GM19023 (cell line): ENCODE measurements around the gene FOXP4.

Source experiments
- ATAC-seq: cut with Tn5 transposase; IDR thresholded peaks from one replicate; pipeline ENCODE4 v1.9.1; 2021; ENCODE audit warnings: mild to moderate bottlenecking, moderate library complexity; ENCODE audit not compliant: unreplicated experiment

The FOXP4 gene

DNA sequence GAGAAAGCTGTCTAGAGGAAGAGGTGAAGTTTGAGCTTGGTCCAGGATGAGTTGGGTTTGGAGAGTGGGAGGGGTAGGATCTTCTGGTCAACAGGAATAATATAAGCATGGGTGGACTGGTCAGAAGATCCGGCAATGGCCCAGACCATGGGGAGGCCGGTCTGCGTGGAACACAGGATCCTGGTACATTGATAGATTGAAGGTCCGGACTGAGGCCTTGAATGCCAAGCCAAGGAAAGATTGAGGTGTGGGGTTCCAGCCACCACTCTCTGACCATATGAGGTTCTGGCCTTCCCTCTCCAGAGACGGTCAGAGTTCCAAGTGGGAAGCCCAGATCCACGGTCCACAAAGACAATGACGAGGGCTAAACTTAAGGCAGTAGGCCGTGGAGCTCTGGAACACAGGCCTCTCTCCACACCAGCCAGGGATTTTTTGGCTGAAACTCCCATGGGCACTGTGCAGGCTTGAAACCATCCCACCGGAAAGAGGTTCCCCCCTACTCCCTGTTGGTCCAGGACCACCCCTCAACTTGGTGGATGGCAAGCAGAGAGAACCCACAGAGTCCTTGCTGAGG, 95.3 kb downstream of the FOXP4 start:
- no peak for ATAC-seq

DNA sequence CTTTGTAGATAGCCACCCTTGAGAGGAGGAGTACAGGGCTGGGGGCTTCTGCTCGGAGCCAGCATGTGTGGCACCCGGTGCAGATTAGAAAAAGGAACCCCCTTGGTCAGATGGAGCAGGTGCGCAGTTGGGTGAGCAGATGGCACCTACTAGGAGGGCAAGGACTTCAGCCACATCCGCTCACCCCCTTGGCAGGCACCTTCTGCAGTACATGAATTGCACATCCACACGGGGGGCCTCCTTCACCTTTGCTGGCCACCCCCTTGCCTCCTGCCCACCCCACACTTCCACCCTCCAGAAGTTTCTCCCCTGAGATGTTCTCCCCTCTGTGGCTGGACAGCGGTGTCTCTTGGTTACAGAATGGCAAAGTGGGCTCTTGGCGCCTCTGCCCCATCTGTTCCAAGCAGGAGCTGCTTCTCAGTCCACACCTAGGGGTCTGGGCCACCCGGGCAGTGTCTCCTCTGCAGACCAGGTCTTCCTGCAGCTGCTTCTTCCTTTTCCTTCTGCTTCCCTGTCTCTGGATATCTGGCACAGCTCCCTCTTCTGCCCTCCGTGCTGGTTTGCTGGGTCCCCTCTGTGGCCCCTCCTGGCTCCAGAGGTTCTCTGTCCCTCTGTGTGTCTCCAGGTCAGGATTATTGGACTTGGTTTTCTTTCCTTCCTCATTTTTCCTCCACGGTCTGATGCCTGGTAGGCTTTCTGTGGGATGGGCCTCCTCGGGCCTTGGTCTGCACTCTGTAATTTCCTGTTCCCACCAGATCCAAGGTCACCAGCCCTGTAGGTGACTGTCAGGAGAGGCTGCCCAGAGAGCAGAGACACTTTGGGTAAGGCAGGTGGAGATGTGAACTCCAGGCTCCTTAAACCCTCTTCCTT, 96.1 kb downstream of the FOXP4 start:
- no peak for ATAC-seq

DNA sequence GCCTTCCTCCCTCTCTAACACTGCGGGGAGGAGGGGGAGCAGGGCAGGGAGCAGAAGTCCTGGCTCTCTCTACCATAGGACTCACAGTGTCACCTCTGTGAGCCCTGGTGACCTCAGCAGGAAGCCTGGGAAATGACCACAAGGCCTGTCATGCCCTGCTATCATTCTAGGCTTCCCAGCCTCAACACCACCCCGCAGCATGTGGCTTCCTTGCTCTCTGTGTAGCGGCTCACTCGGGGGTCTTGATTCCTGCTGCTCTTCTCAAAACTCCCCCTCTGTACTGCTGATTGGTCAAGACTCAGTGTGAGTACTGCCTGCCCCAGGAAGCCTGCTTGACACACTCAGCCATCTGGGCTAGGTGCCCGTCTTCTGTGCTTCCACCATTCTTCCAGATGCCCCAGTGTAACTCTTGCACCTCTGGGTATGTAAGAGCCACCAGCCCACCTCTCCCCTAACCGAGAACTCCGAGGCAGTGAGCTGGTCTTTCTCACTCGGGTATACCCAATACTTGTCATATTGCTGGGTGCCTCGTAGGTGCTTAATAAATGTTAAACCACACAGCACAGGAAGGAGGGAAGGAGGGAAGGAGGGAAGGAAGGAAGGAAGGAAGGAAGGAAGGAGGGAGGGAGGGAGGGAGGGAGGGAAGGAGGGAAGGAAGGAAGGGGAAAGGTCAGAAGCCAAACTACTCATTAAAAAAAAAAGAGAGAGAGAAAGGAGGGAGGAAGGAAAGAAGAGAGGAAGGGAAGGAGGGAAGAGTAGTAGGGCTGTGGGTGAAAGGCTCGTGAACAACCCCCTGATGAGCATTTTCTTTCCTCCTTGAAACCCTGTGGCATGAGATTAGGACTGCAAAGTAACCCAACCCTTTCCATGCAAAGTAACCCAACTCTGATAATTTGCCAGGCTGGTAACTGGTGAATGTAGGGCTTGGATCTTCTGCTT, 97.0 kb downstream of the FOXP4 start:
- ATAC-seq, result no peak

DNA sequence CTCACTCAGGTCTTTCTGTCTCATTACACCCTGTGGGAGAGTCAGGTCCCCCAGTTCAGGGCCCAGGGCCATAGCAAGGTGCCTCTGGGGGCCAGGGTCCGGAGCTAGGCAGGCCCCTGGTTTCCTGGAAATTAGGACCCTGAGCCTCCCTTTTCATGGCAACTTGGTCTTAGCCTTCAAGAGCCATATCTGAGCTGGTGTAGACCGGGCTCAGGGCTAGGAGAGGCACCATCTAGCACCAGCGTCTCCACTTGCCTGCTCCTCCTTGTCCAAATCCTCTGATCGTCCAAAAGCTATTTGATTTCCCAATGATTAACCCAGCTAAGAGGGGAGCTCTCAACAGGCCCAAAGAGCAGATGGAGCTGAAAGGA, 97.7 kb downstream of the FOXP4 start:
- no peak for ATAC-seq

DNA sequence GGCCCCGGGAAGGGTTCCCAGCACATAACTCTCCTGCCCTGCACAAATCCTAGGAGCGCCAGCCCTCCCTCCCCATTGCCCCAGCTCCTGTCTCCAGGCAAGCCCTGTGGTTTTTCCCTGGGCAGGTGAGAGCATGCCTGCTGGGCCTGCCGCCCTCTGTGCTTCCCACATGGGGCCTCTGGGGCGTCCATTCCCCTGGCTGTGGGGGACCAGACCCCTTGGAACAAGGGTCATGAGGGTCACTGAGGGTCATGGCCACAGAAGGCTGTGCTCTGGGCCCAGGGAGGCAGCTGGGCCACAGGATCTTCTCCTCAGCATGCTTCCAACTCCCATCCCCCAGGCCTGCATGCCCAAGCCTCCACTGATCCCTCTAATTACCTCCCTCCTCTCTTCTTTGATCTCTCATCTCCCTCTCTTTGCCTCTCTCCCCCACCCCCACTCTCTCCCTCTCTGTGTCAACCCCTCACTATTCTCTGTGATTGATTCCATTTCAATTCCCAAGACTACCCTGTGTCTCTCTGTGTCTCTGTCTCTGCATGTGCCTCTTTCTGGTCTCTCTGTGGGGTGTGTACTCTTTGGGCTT, 98.2 kb downstream of the FOXP4 start:
- no peak for ATAC-seq

DNA sequence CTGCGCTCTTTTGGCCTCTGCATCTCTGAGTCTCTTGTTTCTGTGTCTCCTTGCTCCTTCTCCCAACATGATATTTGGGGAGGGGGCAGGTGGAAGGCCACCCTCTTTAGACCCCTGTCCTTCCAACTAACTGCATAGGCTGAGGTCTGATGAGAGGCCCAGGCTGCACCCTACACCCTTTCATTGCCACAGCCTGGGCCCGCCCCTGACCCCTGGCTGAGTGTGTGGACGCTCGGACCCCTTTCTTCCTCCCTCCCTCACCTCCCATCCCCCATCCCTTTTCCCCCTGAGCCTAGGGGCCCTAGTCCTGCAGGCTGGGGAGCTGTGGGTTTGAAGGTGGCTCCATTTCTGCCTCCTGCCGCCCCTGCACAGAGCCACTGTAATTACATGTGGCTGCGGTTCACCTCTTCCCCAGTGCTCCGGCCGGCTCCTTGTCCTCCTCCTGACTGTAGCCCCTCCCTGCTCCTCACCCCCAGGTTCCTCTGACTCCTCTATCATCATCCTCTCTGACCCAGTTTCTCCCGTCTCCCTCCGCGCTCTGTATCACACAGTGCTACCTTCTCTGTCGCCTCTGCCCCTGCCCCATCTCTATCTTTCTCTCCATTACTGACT, 98.9 kb downstream of the FOXP4 start:
- ATAC-seq, result no peak

DNA sequence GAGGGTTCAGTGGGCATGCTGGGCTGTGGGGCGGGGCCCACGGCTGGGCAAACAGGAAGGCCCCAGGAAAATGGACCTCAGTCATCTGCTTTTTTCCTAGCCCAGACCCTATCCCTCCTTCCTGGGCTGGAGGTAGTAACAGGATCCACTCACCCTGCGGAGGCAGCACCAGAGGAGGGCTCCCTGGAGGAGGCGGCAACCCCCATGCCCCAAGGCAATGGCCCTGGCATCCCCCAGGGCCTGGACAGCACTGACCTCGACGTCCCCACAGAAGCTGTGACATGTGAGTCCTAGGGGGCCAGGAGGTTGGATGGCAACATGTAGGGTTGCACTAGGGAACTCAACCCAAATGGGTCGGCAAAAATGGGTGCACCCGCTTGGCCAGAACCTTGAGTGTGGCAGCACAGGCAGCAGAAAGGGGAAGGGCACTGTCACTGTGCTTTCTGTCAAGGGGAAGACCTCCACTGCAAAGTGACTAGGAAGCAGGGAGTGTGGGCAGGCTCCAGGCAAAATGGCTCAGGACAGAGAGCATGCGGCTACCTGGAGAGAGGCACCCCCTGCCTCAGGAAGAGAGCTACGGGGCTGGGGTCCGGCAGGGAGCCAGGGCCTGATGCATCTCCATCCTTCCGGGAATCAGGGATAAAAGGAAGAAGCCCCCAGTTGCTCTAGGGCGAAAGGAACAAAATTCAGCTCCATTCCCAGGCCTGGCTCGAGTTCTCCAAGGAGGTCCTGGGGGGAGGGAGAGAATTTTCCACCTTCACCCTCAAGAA, 100.0 kb downstream of the FOXP4 start:
- no peak for ATAC-seq

DNA sequence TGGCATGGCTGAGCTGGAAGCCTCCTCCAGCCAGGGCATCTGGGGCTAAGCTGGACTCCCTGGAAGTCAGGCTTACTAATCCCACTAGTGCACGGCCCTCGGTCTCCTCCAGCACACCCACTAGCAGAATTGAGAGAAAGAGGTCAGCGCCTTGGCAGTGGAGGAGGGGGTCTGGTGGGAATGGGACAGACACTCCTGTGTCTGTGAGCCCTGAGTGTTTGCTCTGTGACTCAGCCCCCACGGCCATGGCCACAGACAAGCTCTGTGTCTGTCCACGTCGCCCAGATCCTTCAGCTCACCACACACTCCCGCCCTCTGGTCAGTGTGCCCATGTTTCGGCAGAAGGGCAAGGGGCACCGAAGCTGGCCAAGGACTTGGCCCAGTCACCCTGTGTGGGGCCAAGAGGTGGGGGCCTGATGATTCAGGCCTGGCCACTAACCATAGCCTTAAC, 100.9 kb downstream of the FOXP4 start:
- no peak for ATAC-seq

DNA sequence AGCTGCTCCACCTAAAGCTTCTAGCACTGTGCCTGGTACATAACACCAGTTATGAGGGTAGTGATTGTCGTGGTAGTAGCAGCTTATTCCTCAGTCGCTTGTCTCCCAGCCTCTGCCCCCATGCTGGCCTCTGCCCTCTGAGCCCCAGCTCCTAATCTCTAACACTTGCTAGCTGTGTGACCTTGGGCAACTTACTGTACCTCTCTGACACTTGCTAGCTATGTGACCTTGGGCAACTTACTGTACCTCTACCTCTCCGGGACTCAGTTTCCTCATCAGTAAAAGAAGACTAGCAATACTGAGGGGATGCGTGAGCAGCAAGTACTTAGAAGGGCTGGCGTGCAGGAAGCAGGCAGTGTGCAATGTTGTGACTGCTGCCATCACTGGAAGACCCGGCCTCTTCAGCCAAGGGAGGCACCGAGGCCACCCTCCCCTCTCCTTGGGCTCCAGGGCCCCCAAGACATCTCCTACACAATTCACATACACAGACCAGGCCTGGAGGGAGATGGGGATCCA, 101.9 kb downstream of the FOXP4 start:
- ATAC-seq, result no peak

DNA sequence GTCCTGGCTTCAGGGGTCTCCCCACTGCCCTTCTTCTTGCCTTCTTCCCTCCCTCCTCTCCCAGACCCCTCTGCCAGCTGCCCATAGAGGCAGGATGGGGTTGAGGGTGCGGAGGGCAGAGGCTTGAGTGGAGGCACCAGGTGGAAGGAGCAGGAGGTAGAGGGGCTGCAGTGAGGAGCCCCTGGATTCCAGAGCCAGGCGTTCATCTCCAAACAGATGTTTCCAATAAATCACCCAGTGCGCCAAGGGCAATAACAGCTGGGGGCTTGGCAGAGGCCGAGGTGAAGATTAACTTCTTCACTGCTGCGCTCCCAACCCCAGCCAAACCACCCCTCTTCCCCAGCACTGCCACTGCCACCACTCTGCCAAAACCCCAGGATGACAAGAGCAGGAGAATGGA, 102.7 kb downstream of the FOXP4 start:
- ATAC-seq, result no peak

DNA sequence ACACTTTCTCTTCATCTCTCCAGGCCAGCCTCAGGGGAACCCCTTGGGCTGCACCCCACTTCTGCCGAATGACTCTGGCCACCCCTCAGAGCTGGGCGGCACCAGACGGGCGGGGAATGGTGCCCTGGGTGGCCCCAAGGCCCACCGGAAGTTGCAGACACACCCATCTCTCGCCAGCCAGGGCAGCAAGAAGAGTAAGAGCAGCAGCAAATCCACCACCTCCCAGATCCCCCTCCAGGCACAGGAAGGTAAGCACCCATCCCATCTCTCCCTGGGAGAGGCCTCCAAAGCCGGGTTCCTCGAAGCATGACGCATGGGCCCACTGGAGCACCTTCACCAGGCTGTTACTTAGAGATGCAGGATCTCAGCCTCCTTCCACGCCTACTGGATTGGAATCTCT, 103.4 kb downstream of the FOXP4 start:
- no peak for ATAC-seq

DNA sequence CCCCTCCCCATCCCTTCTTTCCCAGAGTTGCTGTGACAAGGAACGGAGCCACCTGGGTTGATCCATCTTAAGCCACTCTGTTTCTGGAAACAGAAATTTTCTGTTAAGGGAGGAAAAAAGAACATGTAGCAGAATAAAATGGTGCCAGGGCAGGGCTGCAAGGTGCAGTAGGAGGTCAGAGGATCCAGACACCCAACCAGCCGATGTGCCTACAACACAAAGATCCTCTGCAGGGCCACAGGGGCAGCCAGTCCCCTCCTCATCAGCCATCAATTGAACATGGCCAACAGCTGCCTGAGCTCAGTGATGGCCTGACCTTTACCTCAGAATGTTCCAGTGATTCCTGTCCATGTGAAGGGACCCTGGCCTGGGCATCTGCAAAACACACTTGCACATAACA, 103.9 kb downstream of the FOXP4 start:
- no peak for ATAC-seq

DNA sequence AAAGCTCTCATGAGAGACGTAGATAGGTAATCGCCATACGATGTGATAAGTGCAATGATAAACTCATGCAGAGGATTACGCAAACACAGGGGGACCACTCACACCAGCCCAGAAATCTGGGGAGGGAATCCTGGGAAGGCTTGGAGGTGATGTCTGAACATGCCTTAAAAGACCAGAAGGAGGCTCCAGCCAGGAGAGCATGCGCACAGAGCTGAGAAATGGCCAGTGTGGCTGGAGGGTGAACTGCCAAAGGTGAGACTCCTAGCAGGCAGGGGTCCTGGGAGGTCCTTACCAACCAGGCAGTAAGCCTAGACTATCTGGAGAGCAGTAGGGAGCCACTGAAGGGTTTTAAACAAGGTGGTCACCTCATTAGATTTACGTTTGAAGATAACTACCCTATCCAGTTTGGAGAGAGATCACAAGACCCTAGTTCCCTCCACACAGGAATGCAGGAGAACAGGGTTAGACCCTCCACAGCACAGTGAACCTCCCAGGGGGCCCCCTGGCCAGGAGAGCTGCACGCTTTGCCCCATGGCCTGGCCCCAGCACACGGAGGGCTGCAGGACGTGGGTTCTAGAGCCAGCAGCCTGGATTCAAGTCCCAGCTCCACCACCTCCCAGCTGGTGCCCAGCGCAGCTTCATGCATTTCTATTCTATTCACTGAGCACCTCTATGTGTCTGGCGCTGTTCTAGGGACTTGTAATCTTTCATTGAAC, 105.2 kb downstream of the FOXP4 start:
- ATAC-seq, result no peak
